Measurements from ENCODE around the gene RANBP10. TPM values are rescaled to one million over a fixed set of nuclear protein-coding genes. Genes with fewer than 3 reads are reported as not detected.
"Not testable (repeated sequence)": the region's sequence is repeated elsewhere in the genome, so short reads cannot be mapped to it uniquely, and the experiment has no call there.

RANBP10 gene
- polyA plus RNA-seq, 6 donors from 2014 or later, result 5.2 to 23.0 (median 11.7) TPM

- H3K27ac Mint-ChIP-seq, result peak within 1 kb of the TSS; percentile 89 to 98 (median 94)
- peak; percentile 53 to 58 for ATAC-seq (ENCODE audit: low read depth in 2 of 2)
- no peaks in the 10 kb centered on the region for H3K36me3 Mint-ChIP-seq
- DNase-seq, result peak; percentile 96
- H3K27me3 Mint-ChIP-seq, result no peaks in the 10 kb centered on the region
- H3K9me3 Mint-ChIP-seq, result no peaks in the 10 kb centered on the region
- peak within 1 kb of the TSS; percentile 95 to 98 (median 97) for H3K4me3 Mint-ChIP-seq
- peaks cover 35 to 41% (median 40%) of the 10 kb centered on the region in 3 donors for H3K4me1 Mint-ChIP-seq
Measured at GRCh38 chr16:67841816-67842508, 35.6 kb upstream of the RANBP10 start, which contains the start of gene THAP11. Gene THAP11, plus strand, starts transcription at chr16:67842320. Its CDS starts 235 bp downstream, at chr16:67842555.

GRCh38 chr16:67841198-67841815 lies 34.9 kb upstream of the RANBP10 start:
- Mint-ChIP-seq H3K36me3 (no peaks in the 10 kb centered on the region), H3K4me3 (peak overlapping the region; percentile 47 to 98 (median 96)), H3K4me1 (peaks cover 35 to 41% (median 40%) of the 10 kb centered on the region in 3 donors), H3K27ac (peak overlapping the region in 3 of 6 donors; percentile 89 to 98 (median 94)), H3K27me3 (no peaks in the 10 kb centered on the region), H3K9me3 (no peaks in the 10 kb centered on the region)
- DNase-seq, result no peak
- no peak for ATAC-seq (ENCODE audit: low read depth in 2 of 2)

GRCh38 chr16:67837811-67838210 lies 31.5 kb upstream of the RANBP10 start:
- Mint-ChIP-seq H3K36me3 (no peaks in the 10 kb centered on the region), H3K4me1 (peaks cover 18 to 21% (median 18%) of the 10 kb centered on the region in 3 donors), H3K27me3 (no peaks in the 10 kb centered on the region), H3K4me3 (peak overlapping the region in 2 of 8 donors; percentile 45 to 67), H3K9me3 (no peaks in the 10 kb centered on the region), H3K27ac (no peak overlapping the region)
- no peak for ATAC-seq (ENCODE audit: low read depth in 2 of 2)
- DNase-seq, result no peak

GRCh38 chr16:67837190-67837589 lies 30.8 kb upstream of the RANBP10 start:
- peaks cover 20 to 23% (median 21%) of the 10 kb centered on the region in 3 donors for H3K4me1 Mint-ChIP-seq
- not testable (repeated sequence) for ATAC-seq (ENCODE audit: low read depth in 2 of 2); H3K36me3 Mint-ChIP-seq; H3K4me3 Mint-ChIP-seq; H3K9me3 Mint-ChIP-seq; H3K27me3 Mint-ChIP-seq; DNase-seq; H3K27ac Mint-ChIP-seq

- H3K36me3 Mint-ChIP-seq, result peaks cover 0 to 8% of the 10 kb centered on the region in 2 donors
- DNase-seq (no peak), ATAC-seq (ENCODE audit: low read depth in 2 of 2) (no peak)
- peak overlapping the region in 1 of 6 donors; percentile 85 for H3K27ac Mint-ChIP-seq
- no peaks in the 10 kb centered on the region for H3K9me3 Mint-ChIP-seq
- H3K4me3 Mint-ChIP-seq, result peak overlapping the region; percentile 93 to 98 (median 95)
- H3K4me1 Mint-ChIP-seq, result peaks cover 13 to 24% (median 17%) of the 10 kb centered on the region in 3 donors
- no peaks in the 10 kb centered on the region for H3K27me3 Mint-ChIP-seq
Measured at GRCh38 chr16:67834242-67834614, 27.9 kb upstream of the RANBP10 start.

- Mint-ChIP-seq H3K36me3 (peaks cover 0 to 8% of the 10 kb centered on the region in 2 donors), H3K4me3 (peak overlapping the region; percentile 93 to 98 (median 95)), H3K27me3 (no peaks in the 10 kb centered on the region), H3K4me1 (peaks cover 13 to 24% (median 17%) of the 10 kb centered on the region in 3 donors), H3K27ac (peak overlapping the region in 4 of 6 donors; percentile 75 to 89 (median 82)), H3K9me3 (no peaks in the 10 kb centered on the region)
- DNase-seq (peak; percentile 87), ATAC-seq (ENCODE audit: low read depth in 2 of 2) (peak; percentile 100)
Measured at GRCh38 chr16:67833415-67834241, 27.3 kb upstream of the RANBP10 start.

GRCh38 chr16:67833030-67833414 lies 26.7 kb upstream of the RANBP10 start:
- ATAC-seq (ENCODE audit: low read depth in 2 of 2), result no peak
- H3K4me1 Mint-ChIP-seq, result peaks cover 13 to 24% (median 17%) of the 10 kb centered on the region in 3 donors
- H3K27ac Mint-ChIP-seq, result peak overlapping the region in 1 of 6 donors; percentile 75
- no peak for DNase-seq
- peak overlapping the region; percentile 93 to 98 (median 95) for H3K4me3 Mint-ChIP-seq
- H3K27me3 Mint-ChIP-seq, result no peaks in the 10 kb centered on the region
- H3K9me3 Mint-ChIP-seq, result no peaks in the 10 kb centered on the region
- H3K36me3 Mint-ChIP-seq, result peaks cover 0 to 8% of the 10 kb centered on the region in 2 donors

- Mint-ChIP-seq H3K9me3 (no peaks in the 10 kb centered on the region), H3K27me3 (no peaks in the 10 kb centered on the region), H3K4me3 (no peak overlapping the region), H3K27ac (no peak overlapping the region), H3K4me1 (peaks cover 8 to 20% (median 14%) of the 10 kb centered on the region in 3 donors), H3K36me3 (peaks cover 0 to 8% of the 10 kb centered on the region in 2 donors)
- DNase-seq, result no peak
- ATAC-seq (ENCODE audit: low read depth in 2 of 2), result no peak
Measured at GRCh38 chr16:67828651-67829050, 22.3 kb upstream of the RANBP10 start.

GRCh38 chr16:67825906-67826305 lies 19.5 kb upstream of the RANBP10 start:
- no peak for DNase-seq
- Mint-ChIP-seq H3K27ac (no peak overlapping the region), H3K4me1 (peaks cover 0 to 5% (median 3%) of the 10 kb centered on the region in 3 donors), H3K9me3 (no peaks in the 10 kb centered on the region), H3K27me3 (no peaks in the 10 kb centered on the region), H3K4me3 (no peak overlapping the region), H3K36me3 (peaks cover 0 to 8% of the 10 kb centered on the region in 2 donors)
- no peak for ATAC-seq (ENCODE audit: low read depth in 2 of 2)

GRCh38 chr16:67825119-67825518 lies 18.8 kb upstream of the RANBP10 start:
- Mint-ChIP-seq H3K9me3 (no peaks in the 10 kb centered on the region), H3K27ac (peak overlapping the region in 1 of 6 donors; percentile 57), H3K4me3 (no peak overlapping the region), H3K36me3 (peaks cover 0 to 7% of the 10 kb centered on the region in 2 donors), H3K4me1 (peaks cover 0 to 5% (median 3%) of the 10 kb centered on the region in 3 donors), H3K27me3 (no peaks in the 10 kb centered on the region)
- ATAC-seq (ENCODE audit: low read depth in 2 of 2) (no peak), DNase-seq (no peak)

GRCh38 chr16:67822511-67822910 lies 16.2 kb upstream of the RANBP10 start:
- ATAC-seq (ENCODE audit: low read depth in 2 of 2) (no peak), DNase-seq (no peak)
- no peak overlapping the region for H3K4me3 Mint-ChIP-seq
- no peak overlapping the region for H3K27ac Mint-ChIP-seq
- no peaks in the 10 kb centered on the region for H3K27me3 Mint-ChIP-seq
- no peaks in the 10 kb centered on the region for H3K4me1 Mint-ChIP-seq
- H3K9me3 Mint-ChIP-seq, result no peaks in the 10 kb centered on the region
- H3K36me3 Mint-ChIP-seq, result no peaks in the 10 kb centered on the region

GRCh38 chr16:67820608-67821259 lies 14.4 kb upstream of the RANBP10 start:
- DNase-seq (no peak), ATAC-seq (ENCODE audit: low read depth in 2 of 2) (no peak)
- peaks cover 3 to 9% (median 7%) of the 10 kb centered on the region in 3 donors for H3K4me1 Mint-ChIP-seq
- no peaks in the 10 kb centered on the region for H3K9me3 Mint-ChIP-seq
- no peak overlapping the region for H3K4me3 Mint-ChIP-seq
- H3K36me3 Mint-ChIP-seq, result no peaks in the 10 kb centered on the region
- H3K27me3 Mint-ChIP-seq, result no peaks in the 10 kb centered on the region
- H3K27ac Mint-ChIP-seq, result no peak overlapping the region

GRCh38 chr16:67814567-67814966 lies 8.2 kb upstream of the RANBP10 start:
- ATAC-seq (ENCODE audit: low read depth in 2 of 2), result no peak
- Mint-ChIP-seq H3K27me3 (no peaks in the 10 kb centered on the region), H3K27ac (no peak overlapping the region), H3K4me3 (no peak overlapping the region), H3K4me1 (peaks cover 3 to 9% (median 7%) of the 10 kb centered on the region in 3 donors), H3K9me3 (no peaks in the 10 kb centered on the region), H3K36me3 (no peaks in the 10 kb centered on the region)
- no peak for DNase-seq

All from naive B cell (primary cell).